ENCODE measurements around the gene ZFAND3. TPM values are rescaled to one million over a fixed set of nuclear protein-coding genes. Genes with fewer than 3 reads are reported as not detected.
A peak's percentile ranks its signal among the peaks of the same experiment; 100 is the strongest.

Gene ZFAND3
- polyA plus RNA-seq, 4 donors = 140 to 179 (median 177) TPM

GRCh38 chr6:38068854-38069590, 249.5 kb downstream of the ZFAND3 start:
- DNase-seq (ENCODE audit: low read depth in 4 of 4, low spot score in 3 of 4) = peak in 2 of 4 donors; percentile 20 to 24

GRCh38 chr6:38077488-38078030, 258.0 kb downstream of the ZFAND3 start:
- no peak for DNase-seq (ENCODE audit: low read depth in 4 of 4, low spot score in 3 of 4)

GRCh38 chr6:38078671-38079070, 259.1 kb downstream of the ZFAND3 start:
- no peak for DNase-seq (ENCODE audit: low read depth in 4 of 4, low spot score in 3 of 4)

DNA sequence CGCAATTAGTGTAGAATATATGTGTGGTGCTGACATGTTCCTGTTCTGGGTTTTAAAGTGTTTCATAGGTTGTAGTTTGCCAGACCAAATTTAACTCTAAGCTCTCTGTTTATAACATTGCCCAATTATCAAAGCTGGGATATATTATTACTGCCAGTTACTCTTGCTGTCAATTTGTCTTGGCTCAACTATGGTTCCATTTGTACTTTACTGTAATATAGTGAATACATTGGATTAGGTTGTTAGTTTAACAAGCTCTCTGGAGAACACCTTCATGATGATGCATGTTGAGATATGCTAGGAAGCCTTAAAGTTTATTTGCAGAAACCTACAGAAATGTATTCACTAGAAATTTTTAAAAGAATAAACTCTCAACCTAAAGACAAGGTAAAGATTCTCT, 259.6 kb downstream of the ZFAND3 start:
- DNase-seq (ENCODE audit: low read depth in 4 of 4, low spot score in 3 of 4) = no peak

DNA sequence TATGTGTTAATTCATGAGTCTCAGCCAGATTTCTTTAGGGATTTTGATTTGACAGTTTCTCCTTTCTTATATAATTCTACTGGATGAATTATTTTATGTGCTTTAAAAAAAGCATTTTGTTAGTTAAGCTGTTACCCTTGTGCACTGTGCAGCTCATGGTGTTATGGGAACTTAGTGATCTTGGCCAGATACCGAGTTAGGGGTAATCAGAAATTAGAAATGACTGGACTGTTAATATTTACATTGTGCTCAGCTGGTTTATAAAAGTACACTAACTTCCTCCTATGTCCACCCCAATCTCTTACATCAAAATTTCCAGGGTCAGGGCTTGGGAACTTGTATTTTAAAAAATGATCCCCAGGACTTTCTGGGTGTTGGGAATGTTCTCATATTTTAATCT, 260.0 kb downstream of the ZFAND3 start:
- no peak for DNase-seq (ENCODE audit: low read depth in 4 of 4, low spot score in 3 of 4)

- no peak for DNase-seq (ENCODE audit: low read depth in 4 of 4, low spot score in 3 of 4)
These were observed 260.8 kb downstream of the ZFAND3 start for GRCh38 chr6:38080360-38080759.

DNA sequence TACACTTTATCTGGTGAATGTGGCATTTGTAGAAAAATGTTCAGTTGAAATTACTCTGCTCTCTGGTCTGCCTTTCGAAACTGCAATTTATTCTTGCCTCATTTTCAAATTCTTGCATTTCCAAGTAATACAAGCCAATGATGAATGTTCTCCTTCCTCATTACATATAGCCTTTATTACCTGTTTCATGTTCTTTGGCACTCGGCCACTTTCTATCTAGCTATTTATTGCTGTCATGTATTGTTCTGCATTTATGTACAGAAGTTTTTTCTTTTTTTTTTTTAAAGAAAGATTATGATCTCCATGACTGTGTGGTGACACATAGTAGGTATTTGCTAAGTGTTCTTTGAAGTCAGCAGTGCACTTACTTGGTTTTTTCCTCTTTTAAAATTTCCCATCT, 261.4 kb downstream of the ZFAND3 start:
- no peak for DNase-seq (ENCODE audit: low read depth in 4 of 4, low spot score in 3 of 4)

GRCh38 chr6:38085031-38085430, 265.5 kb downstream of the ZFAND3 start:
- no peak for DNase-seq (ENCODE audit: low read depth in 4 of 4, low spot score in 3 of 4)

DNA sequence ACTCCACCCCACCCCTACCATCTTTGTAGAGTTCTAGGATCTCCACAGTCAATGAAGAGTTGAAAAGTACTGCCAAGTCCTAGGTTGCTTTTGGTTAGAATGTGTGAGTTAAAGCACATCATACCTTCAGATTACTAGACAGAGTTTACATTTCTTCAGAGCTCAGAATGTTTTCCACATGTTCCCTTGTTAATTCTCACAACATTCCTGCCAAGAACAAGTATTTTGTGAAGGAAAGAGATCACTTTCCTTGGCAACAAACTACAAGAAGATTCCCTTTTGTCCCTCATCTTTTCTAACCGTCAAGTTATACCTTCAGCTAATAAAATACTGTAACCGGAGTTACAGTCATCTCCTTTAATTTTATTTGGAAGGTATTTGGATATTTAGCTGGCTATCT, 266.8 kb downstream of the ZFAND3 start:
- DNase-seq (ENCODE audit: low read depth in 4 of 4, low spot score in 3 of 4) = no peak

DNA sequence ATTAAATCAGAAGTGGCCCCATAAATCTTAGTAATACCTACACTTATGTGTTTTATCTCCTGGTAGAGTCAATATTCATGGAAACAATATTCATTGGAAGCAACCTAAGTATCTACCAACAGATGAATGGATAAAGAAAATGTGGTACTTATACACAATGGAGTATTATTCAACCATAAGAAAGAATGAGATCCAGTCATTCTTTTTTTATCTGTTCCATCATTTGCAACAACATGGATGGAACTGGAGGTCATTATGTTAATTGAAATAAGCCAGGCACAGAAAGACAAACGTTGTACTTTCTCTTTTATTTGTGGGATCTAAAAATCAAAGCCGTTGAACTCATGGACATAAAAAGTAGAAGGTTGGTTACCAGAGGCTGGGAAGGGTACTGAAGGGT, 268.5 kb downstream of the ZFAND3 start:
- DNase-seq (ENCODE audit: low read depth in 4 of 4, low spot score in 3 of 4) = no peak

DNA sequence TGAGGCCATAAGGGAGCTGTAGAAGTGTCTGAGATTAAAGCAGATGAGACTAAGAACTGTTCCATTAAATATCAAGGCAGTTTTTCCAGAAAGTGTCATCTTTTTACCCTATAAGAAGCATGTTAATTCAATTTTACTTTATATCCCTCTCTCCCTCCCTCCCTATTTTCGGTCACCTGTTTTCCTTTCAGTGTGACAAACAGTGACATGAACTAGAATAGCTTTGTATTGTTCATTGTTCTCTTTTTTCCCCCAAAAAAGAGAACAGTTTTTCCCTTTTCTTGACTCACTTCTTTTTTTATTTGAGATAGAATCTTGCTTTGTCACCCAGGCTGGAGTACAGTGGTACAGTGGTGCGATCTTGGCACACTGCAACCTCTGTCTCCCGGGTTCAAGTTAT, 269.3 kb downstream of the ZFAND3 start:
- DNase-seq (ENCODE audit: low read depth in 4 of 4, low spot score in 3 of 4) = no peak

DNA sequence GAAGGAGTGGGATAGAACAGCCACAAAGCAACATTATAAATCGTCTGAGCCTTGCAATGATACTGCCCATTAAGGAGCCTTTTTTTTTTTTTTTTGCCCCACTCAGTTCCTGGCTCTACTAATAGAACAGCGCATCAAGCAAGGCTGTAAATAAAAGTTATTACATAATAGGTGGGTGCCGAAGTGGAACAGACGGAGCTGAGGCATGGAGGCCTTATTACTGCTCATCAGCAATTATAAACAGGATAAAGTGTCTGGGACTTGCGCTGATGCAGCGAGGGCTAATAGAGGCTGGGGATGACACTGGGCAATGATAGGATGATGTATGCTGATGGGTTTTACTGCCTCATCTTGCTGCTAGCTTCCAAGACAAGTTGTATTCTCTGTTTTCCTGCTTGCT, 272.1 kb downstream of the ZFAND3 start:
- no peak for DNase-seq (ENCODE audit: low read depth in 4 of 4, low spot score in 3 of 4)

GRCh38 chr6:38092465-38092864, 272.9 kb downstream of the ZFAND3 start:
- DNase-seq (ENCODE audit: low read depth in 4 of 4, low spot score in 3 of 4) = no peak

GRCh38 chr6:38092964-38093363, 273.4 kb downstream of the ZFAND3 start:
- no peak for DNase-seq (ENCODE audit: low read depth in 4 of 4, low spot score in 3 of 4)

- DNase-seq (ENCODE audit: low read depth in 4 of 4, low spot score in 3 of 4) = no peak
These were observed 275.5 kb downstream of the ZFAND3 start for GRCh38 chr6:38095054-38095453.

GRCh38 chr6:38099221-38099620, 279.7 kb downstream of the ZFAND3 start:
- no peak for DNase-seq (ENCODE audit: low read depth in 4 of 4, low spot score in 3 of 4)

GRCh38 chr6:38100380-38100779, 280.9 kb downstream of the ZFAND3 start:
- no peak for DNase-seq (ENCODE audit: low read depth in 4 of 4, low spot score in 3 of 4)

- DNase-seq (ENCODE audit: low read depth in 4 of 4, low spot score in 3 of 4) = no peak
These were observed 284.4 kb downstream of the ZFAND3 start for GRCh38 chr6:38103921-38104320.

- no peak for DNase-seq (ENCODE audit: low read depth in 4 of 4, low spot score in 3 of 4)
These were observed 285.5 kb downstream of the ZFAND3 start for GRCh38 chr6:38105066-38105465.

- DNase-seq (ENCODE audit: low read depth in 4 of 4, low spot score in 3 of 4) = no peak
These were observed 287.5 kb downstream of the ZFAND3 start for GRCh38 chr6:38107073-38107472.

DNA sequence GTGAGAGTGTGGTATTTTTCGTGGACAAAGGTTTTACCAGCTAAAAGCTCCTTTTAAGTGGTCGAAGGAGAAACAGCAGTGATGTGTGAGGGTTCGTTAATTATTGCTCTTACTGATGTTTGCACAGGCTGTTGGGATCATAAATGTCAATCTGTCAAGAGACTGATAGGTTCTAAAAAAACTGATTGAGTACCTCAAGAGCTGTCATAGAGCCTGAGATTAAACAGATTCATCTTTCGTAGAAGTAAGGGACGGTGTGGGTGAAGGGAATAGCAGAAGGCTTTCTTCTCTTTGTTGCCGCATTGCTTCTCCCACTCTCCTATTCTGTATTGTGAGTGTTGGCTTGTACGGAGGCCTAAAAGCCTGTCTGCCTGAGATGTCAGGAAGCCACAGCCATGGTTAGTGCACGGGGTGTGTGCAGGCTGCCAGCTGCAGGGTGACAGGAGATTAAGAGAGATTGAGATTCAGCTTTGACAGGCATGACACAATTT, 291.0 kb downstream of the ZFAND3 start:
- no peak for DNase-seq (ENCODE audit: low read depth in 4 of 4, low spot score in 3 of 4)

DNA sequence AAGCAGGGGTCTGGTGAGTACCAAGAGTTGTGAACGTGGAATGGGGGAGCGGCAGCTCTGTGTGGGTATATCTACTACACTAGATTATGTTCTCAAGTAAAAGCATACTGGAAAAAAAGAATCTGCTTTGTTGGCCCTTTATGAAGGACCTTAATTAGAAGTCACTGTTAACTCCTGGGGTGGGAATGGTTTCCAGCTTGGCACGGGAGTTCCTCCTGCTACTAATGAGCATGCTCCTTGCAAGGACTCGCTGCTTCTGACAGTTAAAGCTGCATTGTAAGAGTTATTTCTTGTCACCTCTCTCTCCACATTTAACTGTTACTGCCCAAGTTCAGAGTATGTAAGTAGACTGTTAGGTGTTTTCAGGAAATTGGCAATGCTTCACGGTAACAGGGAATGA, 292.7 kb downstream of the ZFAND3 start:
- no peak for DNase-seq (ENCODE audit: low read depth in 4 of 4, low spot score in 3 of 4)
